Inflammatory macrophage treated with lipopolysaccharide for 4 hours (primary cell): ENCODE data around the gene MEIS2.

Experiments used
- DNase-seq: peaks from one replicate; pipeline ENCODE4 v3.0.0-alpha.2; 2020

The MEIS2 gene

GRCh38 chr15:37097144-37097919 lies 3.0 kb downstream of the MEIS2 start:
- no peak for DNase-seq

- DNase-seq, result no peak
Measured at GRCh38 chr15:37096558-37097143, 3.7 kb downstream of the MEIS2 start.

GRCh38 chr15:37095770-37096557 lies 4.4 kb downstream of the MEIS2 start:
- no peak for DNase-seq

GRCh38 chr15:37094915-37095711 lies 5.2 kb downstream of the MEIS2 start:
- DNase-seq, result no peak

GRCh38 chr15:37094333-37094914 lies 5.9 kb downstream of the MEIS2 start:
- DNase-seq, result no peak

GRCh38 chr15:37093480-37094332 lies 6.6 kb downstream of the MEIS2 start:
- no peak for DNase-seq

GRCh38 chr15:37090543-37091175 lies 9.7 kb downstream of the MEIS2 start:
- no peak for DNase-seq

GRCh38 chr15:37088436-37088835 lies 11.9 kb downstream of the MEIS2 start:
- DNase-seq, result no peak

GRCh38 chr15:37087131-37087588 lies 13.2 kb downstream of the MEIS2 start:
- no peak for DNase-seq

GRCh38 chr15:37086521-37086920 lies 13.8 kb downstream of the MEIS2 start:
- DNase-seq, result no peak

- DNase-seq, result no peak
Measured at GRCh38 chr15:37086120-37086519, 14.2 kb downstream of the MEIS2 start.

GRCh38 chr15:37084602-37085001 lies 15.7 kb downstream of the MEIS2 start:
- DNase-seq, result no peak

- no peak for DNase-seq
Measured at GRCh38 chr15:37083610-37084009, 16.7 kb downstream of the MEIS2 start.

GRCh38 chr15:37081983-37082382 lies 18.4 kb downstream of the MEIS2 start:
- DNase-seq, result no peak

GRCh38 chr15:37080261-37080921 lies 20.0 kb downstream of the MEIS2 start:
- no peak for DNase-seq

GRCh38 chr15:37079726-37080125 lies 20.6 kb downstream of the MEIS2 start:
- no peak for DNase-seq

- DNase-seq, result no peak
Measured at GRCh38 chr15:37078566-37078965, 21.8 kb downstream of the MEIS2 start.

GRCh38 chr15:37077623-37078351 lies 22.6 kb downstream of the MEIS2 start:
- DNase-seq, result no peak

- DNase-seq, result no peak
Measured at GRCh38 chr15:37076543-37076942, 23.8 kb downstream of the MEIS2 start.

- DNase-seq, result no peak
Measured at GRCh38 chr15:37075777-37076176, 24.6 kb downstream of the MEIS2 start.
